ENCODE results near the gene COX7A2L. TPM values are rescaled to one million over a fixed set of nuclear protein-coding genes. Genes with fewer than 3 reads are reported as not detected.
A peak's percentile ranks its signal among the peaks of the same experiment; 100 is the strongest.
"Not testable (repeated sequence)": the region's sequence is repeated elsewhere in the genome, so short reads cannot be mapped to it uniquely, and the experiment has no call there.

The COX7A2L gene
- total RNA-seq, 2 donors from 2014 or later = 50.9 to 55.3 TPM

- no peak for DNase-seq
- Mint-ChIP-seq H3K36me3 (ENCODE audit: low read depth) (peaks cover 4% of the 10 kb centered on the region), H3K27ac (peak overlapping the region; percentile 98), H3K4me3 (peak overlapping the region; percentile 97), H3K4me1 (peaks cover 39% of the 10 kb centered on the region), H3K27me3 (no peaks in the 10 kb centered on the region)
- no peak for ATAC-seq
- no peaks in the 10 kb centered on the region for H3K9me3 ChIP-seq (ENCODE audit: control insufficient read depth, low read length, poor library complexity, severe bottlenecking)
These were observed 526 bp downstream of the COX7A2L start for GRCh38 chr2:42360493-42360889.

GRCh38 chr2:42359965-42360483, 993 bp downstream of the COX7A2L start:
- Mint-ChIP-seq H3K36me3 (ENCODE audit: low read depth) (peaks cover 4% of the 10 kb centered on the region), H3K4me1 (peaks cover 41% of the 10 kb centered on the region), H3K27ac (peak overlapping the region; percentile 98), H3K27me3 (no peaks in the 10 kb centered on the region), H3K4me3 (peak overlapping the region; percentile 97)
- ATAC-seq (no peak), DNase-seq (no peak)
- H3K9me3 ChIP-seq (ENCODE audit: control insufficient read depth, low read length, poor library complexity, severe bottlenecking) = no peaks in the 10 kb centered on the region

- Mint-ChIP-seq H3K27me3 (no peaks in the 10 kb centered on the region), H3K4me3 (peak overlapping the region; percentile 97), H3K36me3 (ENCODE audit: low read depth) (peaks cover 4% of the 10 kb centered on the region), H3K27ac (peak overlapping the region; percentile 98), H3K4me1 (peaks cover 47% of the 10 kb centered on the region)
- H3K9me3 ChIP-seq (ENCODE audit: control insufficient read depth, low read length, poor library complexity, severe bottlenecking) = no peaks in the 10 kb centered on the region
- DNase-seq (no peak), ATAC-seq (no peak)
These were observed 1.6 kb downstream of the COX7A2L start for GRCh38 chr2:42359304-42359964.

- peak; percentile 57 for ATAC-seq
- no peak overlapping the region for H3K4me3 Mint-ChIP-seq
- peaks cover 4% of the 10 kb centered on the region for H3K36me3 Mint-ChIP-seq (ENCODE audit: low read depth)
- H3K9me3 ChIP-seq (ENCODE audit: control insufficient read depth, low read length, poor library complexity, severe bottlenecking) = no peaks in the 10 kb centered on the region
- no peaks in the 10 kb centered on the region for H3K27me3 Mint-ChIP-seq
- peaks cover 44% of the 10 kb centered on the region for H3K4me1 Mint-ChIP-seq
- DNase-seq = no peak
- peak overlapping the region; percentile 80 for H3K27ac Mint-ChIP-seq
These were observed 7.1 kb downstream of the COX7A2L start for GRCh38 chr2:42353792-42354429.

GRCh38 chr2:42351864-42352263, 9.2 kb downstream of the COX7A2L start:
- no peaks in the 10 kb centered on the region for H3K36me3 Mint-ChIP-seq (ENCODE audit: low read depth)
- peaks cover 37% of the 10 kb centered on the region for H3K4me1 Mint-ChIP-seq
- H3K27ac Mint-ChIP-seq = no peak overlapping the region
- H3K9me3 ChIP-seq (ENCODE audit: control insufficient read depth, low read length, poor library complexity, severe bottlenecking) = no peaks in the 10 kb centered on the region
- no peak overlapping the region for H3K4me3 Mint-ChIP-seq
- DNase-seq = no peak
- no peak for ATAC-seq
- no peaks in the 10 kb centered on the region for H3K27me3 Mint-ChIP-seq

- no peak overlapping the region for H3K4me3 Mint-ChIP-seq
- DNase-seq = no peak
- no peak for ATAC-seq
- no peaks in the 10 kb centered on the region for H3K9me3 ChIP-seq (ENCODE audit: control insufficient read depth, low read length, poor library complexity, severe bottlenecking)
- no peaks in the 10 kb centered on the region for H3K27me3 Mint-ChIP-seq
- peaks cover 33% of the 10 kb centered on the region for H3K4me1 Mint-ChIP-seq
- H3K36me3 Mint-ChIP-seq (ENCODE audit: low read depth) = no peaks in the 10 kb centered on the region
- no peak overlapping the region for H3K27ac Mint-ChIP-seq
These were observed 10.5 kb downstream of the COX7A2L start for GRCh38 chr2:42350434-42351063.

- peak overlapping the region; percentile 39 for H3K4me3 Mint-ChIP-seq
- H3K9me3 ChIP-seq (ENCODE audit: control insufficient read depth, low read length, poor library complexity, severe bottlenecking) = no peaks in the 10 kb centered on the region
- DNase-seq (no peak), ATAC-seq (no peak)
- peak overlapping the region; percentile 8 for H3K27ac Mint-ChIP-seq
- no peaks in the 10 kb centered on the region for H3K27me3 Mint-ChIP-seq
- peaks cover 2% of the 10 kb centered on the region for H3K36me3 Mint-ChIP-seq (ENCODE audit: low read depth)
- peaks cover 25% of the 10 kb centered on the region for H3K4me1 Mint-ChIP-seq
These were observed 12.8 kb downstream of the COX7A2L start for GRCh38 chr2:42348113-42348805.

- not testable (repeated sequence) for H3K36me3 Mint-ChIP-seq (ENCODE audit: low read depth); H3K4me3 Mint-ChIP-seq; H3K27me3 Mint-ChIP-seq; ATAC-seq; H3K27ac Mint-ChIP-seq; H3K9me3 ChIP-seq (ENCODE audit: control insufficient read depth, low read length, poor library complexity, severe bottlenecking); DNase-seq
- H3K4me1 Mint-ChIP-seq = peaks cover 30% of the 10 kb centered on the region
These were observed 13.5 kb downstream of the COX7A2L start for GRCh38 chr2:42347518-42347917.

- H3K4me3 Mint-ChIP-seq; H3K9me3 ChIP-seq (ENCODE audit: control insufficient read depth, low read length, poor library complexity, severe bottlenecking); H3K27me3 Mint-ChIP-seq; H3K36me3 Mint-ChIP-seq (ENCODE audit: low read depth); ATAC-seq; H3K27ac Mint-ChIP-seq; DNase-seq: not testable (repeated sequence)
- peaks cover 34% of the 10 kb centered on the region for H3K4me1 Mint-ChIP-seq
These were observed 14.2 kb downstream of the COX7A2L start for GRCh38 chr2:42346856-42347255.

GRCh38 chr2:42345986-42346385, 15.0 kb downstream of the COX7A2L start:
- ATAC-seq (no peak), DNase-seq (no peak)
- peaks cover 2% of the 10 kb centered on the region for H3K36me3 Mint-ChIP-seq (ENCODE audit: low read depth)
- no peaks in the 10 kb centered on the region for H3K27me3 Mint-ChIP-seq
- no peaks in the 10 kb centered on the region for H3K9me3 ChIP-seq (ENCODE audit: control insufficient read depth, low read length, poor library complexity, severe bottlenecking)
- peak overlapping the region; percentile 29 for H3K27ac Mint-ChIP-seq
- H3K4me3 Mint-ChIP-seq = no peak overlapping the region
- peaks cover 33% of the 10 kb centered on the region for H3K4me1 Mint-ChIP-seq

GRCh38 chr2:42342795-42343241, 18.2 kb downstream of the COX7A2L start:
- no peaks in the 10 kb centered on the region for H3K27me3 Mint-ChIP-seq
- H3K4me1 Mint-ChIP-seq = peaks cover 34% of the 10 kb centered on the region
- peak overlapping the region; percentile 15 for H3K4me3 Mint-ChIP-seq
- ATAC-seq (no peak), DNase-seq (no peak)
- H3K36me3 Mint-ChIP-seq (ENCODE audit: low read depth) = peaks cover 2% of the 10 kb centered on the region
- peak overlapping the region; percentile 14 for H3K27ac Mint-ChIP-seq
- no peaks in the 10 kb centered on the region for H3K9me3 ChIP-seq (ENCODE audit: control insufficient read depth, low read length, poor library complexity, severe bottlenecking)

GRCh38 chr2:42342061-42342794, 18.8 kb downstream of the COX7A2L start:
- H3K4me3 Mint-ChIP-seq = peak overlapping the region; percentile 15
- peaks cover 30% of the 10 kb centered on the region for H3K4me1 Mint-ChIP-seq
- peak overlapping the region; percentile 14 for H3K27ac Mint-ChIP-seq
- H3K27me3 Mint-ChIP-seq = no peaks in the 10 kb centered on the region
- no peak for DNase-seq
- peaks cover 2% of the 10 kb centered on the region for H3K36me3 Mint-ChIP-seq (ENCODE audit: low read depth)
- H3K9me3 ChIP-seq (ENCODE audit: control insufficient read depth, low read length, poor library complexity, severe bottlenecking) = no peaks in the 10 kb centered on the region
- peak; percentile 22 for ATAC-seq
